Ovary (tissue), 9 donors: ENCODE data around the gene C1orf122. TPM values are rescaled to one million over a fixed set of nuclear protein-coding genes. Genes with fewer than 3 reads are reported as not detected.
A peak's percentile ranks its signal among the peaks of the same experiment; 100 is the strongest.

Source experiments
- DNase-seq, 5 donors: peaks; one replicate each; pipeline ENCODE4 v3.0.0-alpha.2; 2019 to 2020
- H3K27ac ChIP-seq, 2 donors: fragments of 200-600 bp; one replicate each; pipeline versions ENCODE4 v1.5.1 to v1.8.0; 2019 to 2022
- H3K27me3 ChIP-seq: fragments of 200-600 bp; one replicate; pipeline ENCODE4 v1.8.0; 2022
- H3K36me3 ChIP-seq: fragments of 200-600 bp; sonication (generic); one replicate; pipeline ENCODE4 v1.5.1; 2019
- H3K4me1 ChIP-seq: one replicate; pipeline ENCODE4 v1.8.1; 2013; ENCODE audit warnings: mild to moderate bottlenecking, moderate library complexity; ENCODE audit not compliant: insufficient read depth
- H3K4me3 ChIP-seq: fragments of 200-600 bp; sonication (generic); one replicate; pipeline ENCODE4 v1.5.1; 2017
- H3K9me3 ChIP-seq, 2 donors: fragments of 200-600 bp in 1 of 2; sonication (generic) in 1 of 2; one replicate each; pipeline versions ENCODE4 v1.5.1 to v1.8.1; 2013 to 2019; ENCODE audit warnings: mild to moderate bottlenecking in 1 of 2, moderate library complexity in 1 of 2
- CTCF ChIP-seq, 3 donors: fragments of 450-650 bp in 2 of 3; fragments of 200-600 bp in 1 of 3; IDR thresholded peaks; one replicate each; pipeline versions ENCODE4 v1.5.1 to v1.8.0; 2016 to 2022; ENCODE audit warnings: antibody characterized with exemption in 3 of 3, mild to moderate bottlenecking in 1 of 3
- EP300 ChIP-seq: sonication (generic); formaldehyde crosslinking; IDR thresholded peaks from one replicate; pipeline ENCODE4 v1.6.1; 2017; ENCODE audit warnings: antibody characterized with exemption
- POLR2A ChIP-seq: fragments of 450-650 bp; IDR thresholded peaks from one replicate; pipeline ENCODE4 v1.6.1; 2017; ENCODE audit warnings: antibody characterized with exemption, mild to moderate bottlenecking, moderate library complexity
- WGBS, 3 donors: extraction: QIAGEN DNeasy Blood & Tissue Kit in 1 of 3; methylation state at CpG; one replicate each; pipeline versions ENCODE4 v1.1.5 to v1.1.7; 2013 to 2017; 5-methylcytosine and 5-hydroxymethylcytosine counted together
- intact Hi-C, 4 donors: fragments of 100-400 bp; cut with DNase I; formaldehyde crosslinking; loops; one replicate each; pipeline versions ENCODE4 v1.11.0 to v1.15.1; 2022 to 2023
- polyA plus RNA-seq, 2 donors: library from polyadenylated mRNA; stranded (reverse); fragments of 200-250 nt in 1 of 2; fragments of 350-450 nt in 1 of 2; fragmentation: Illumina TruSeq in 1 of 2; extraction: RNeasy Lipid Tissue Mini Kit (QIAGEN cat#74804) in 1 of 2; gene quantifications; one replicate each; pipeline ENCODE4 v1.2.3, GENCODE V29; 2013 to 2014
- total RNA-seq, 7 donors: library from RNA; depleted of rRNA in 2 of 7; stranded (reverse); fragments of >200 nt in 2 of 7; fragmentation: NEBNext Ultra II Directional in 3 of 7; extraction: Animal tissue kit (Norgen Biotek cat#: 25700) in 3 of 7; gene quantifications; one replicate each; pipeline versions ENCODE4 v1.1.0 to v1.2.4, GENCODE V29; 2016 to 2023
- donor health status: DM: no; HTN: no; CAD: no; lungs with moderate emphysema.
- donor health status: DM: no; HTN: no; CAD: no.
- donor health status: Bipolar disorder and iron deficiency.
- donor health status: DM: yes; HTN: yes; CAD: no.
- donor health status: DM: no; HTN: no; CAD: no.
- donor health status: DM: yes; HTN: yes; CAD: no.

Gene C1orf122
- total and polyA plus RNA-seq, 9 donors: 10.3 to 56.2 (median 31.9) TPM

DNA sequence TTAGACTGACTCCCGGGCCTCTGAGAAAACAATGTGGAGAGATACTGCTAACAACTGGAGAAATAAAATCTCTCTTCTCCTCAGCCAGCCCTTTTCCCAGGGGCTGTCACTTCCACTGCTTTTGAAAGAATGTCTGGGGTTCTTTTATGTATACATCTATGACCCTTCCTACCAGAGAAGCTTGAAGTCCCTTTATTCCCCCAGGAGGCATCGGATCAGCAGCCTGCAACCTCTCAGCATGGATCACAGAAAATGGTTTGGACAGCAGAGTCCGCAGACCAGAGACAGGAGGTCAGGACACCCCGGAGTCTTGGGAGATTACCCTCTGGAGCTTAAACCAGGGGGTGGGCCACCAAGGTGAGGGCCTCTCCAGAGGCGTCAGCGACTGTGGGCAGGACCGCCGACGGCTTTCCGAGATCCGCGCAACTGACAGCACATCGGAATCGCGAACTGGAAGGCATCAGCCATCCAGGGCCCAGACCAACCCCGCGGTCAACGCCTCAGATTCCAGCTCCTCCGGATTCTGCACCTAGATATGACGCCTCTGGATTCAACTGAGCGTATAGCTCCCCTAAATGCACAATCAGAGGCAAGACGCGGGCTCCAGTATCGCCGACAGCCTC is 43.7 kb upstream of the C1orf122 start:
- no peak for TF ChIP-seq EP300
- no peak for TF ChIP-seq CTCF (IDR thresholded peaks at IDR 0.05)
- no peak for TF ChIP-seq POLR2A
- Histone ChIP-seq H3K4me1 (no peaks in the 10 kb centered on the region), H3K4me3 (no peak overlapping the region), H3K27ac (no peak overlapping the region), H3K9me3 (no peaks in the 10 kb centered on the region), H3K36me3 (no peaks in the 10 kb centered on the region), H3K27me3 (no peaks in the 10 kb centered on the region)
- 19 to 23% (median 19%) methylated on average over 25 of the region's 25 CpGs for WGBS, 3 donors
- intact Hi-C loops: no loop called here
- DNase-seq: no peak

GRCh38 chr1:37764414-37764825 is 43.2 kb upstream of the C1orf122 start:
- peak in 3 of 5 donors; percentile 33 to 58 (median 39) for DNase-seq
- no peak for TF ChIP-seq CTCF (IDR thresholded peaks at IDR 0.05)
- no peak for TF ChIP-seq EP300
- no peak for TF ChIP-seq POLR2A
- Histone ChIP-seq H3K4me3 (no peak overlapping the region), H3K27ac (no peak overlapping the region), H3K4me1 (no peaks in the 10 kb centered on the region), H3K27me3 (no peaks in the 10 kb centered on the region), H3K9me3 (no peaks in the 10 kb centered on the region), H3K36me3 (no peaks in the 10 kb centered on the region)
- WGBS, 3 donors: 2 to 3% (median 3%) methylated on average over 29 of the region's 29 CpGs
- intact Hi-C loops: no loop called here

DNA sequence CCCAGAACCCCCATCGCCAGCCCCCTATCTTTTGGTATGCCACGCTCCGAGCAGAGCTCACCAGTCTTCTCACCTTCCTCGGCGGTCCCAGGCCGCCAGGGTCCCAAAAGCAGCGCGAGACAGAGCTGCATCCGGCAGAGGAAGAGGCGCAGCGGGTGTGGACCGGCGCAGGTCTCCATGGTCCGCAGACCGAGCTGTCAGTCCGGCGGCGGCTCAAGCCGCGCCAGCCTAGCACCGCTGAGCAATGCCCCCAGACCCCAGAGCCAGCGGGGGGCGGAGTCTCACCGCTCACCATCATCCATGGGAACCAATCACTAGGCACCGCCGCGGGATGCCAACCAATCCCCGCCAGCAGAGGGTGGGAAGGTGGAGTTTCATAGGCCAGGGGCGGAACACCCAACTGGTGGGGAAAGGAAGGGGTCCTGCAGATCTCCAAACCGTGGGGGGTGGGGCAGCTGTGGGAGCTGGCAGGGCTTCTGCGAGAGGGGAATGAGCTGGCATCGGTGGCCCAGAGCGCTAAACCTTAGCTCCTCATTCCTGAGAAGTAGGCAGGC is 42.6 kb upstream of the C1orf122 start, which contains the start of gene EPHA10:
TSS of gene EPHA10 (minus strand) at position 233 of the 554 bp plus-strand sequence. CDS start at position 179, 54 bp downstream.
- no peaks in the 10 kb centered on the region for H3K9me3 ChIP-seq
- no peak for DNase-seq
- H3K27me3 ChIP-seq: no peaks in the 10 kb centered on the region
- TF ChIP-seq CTCF (IDR thresholded peaks at IDR 0.05) (no peak), EP300 (no peak), POLR2A (no peak)
- intact Hi-C loops: no loop called here
- no peak within 1 kb of the TSS for H3K4me3 ChIP-seq
- H3K27ac ChIP-seq: no peak within 1 kb of the TSS
- WGBS, 3 donors: 1 to 4% (median 1%) methylated on average over 33 of the region's 33 CpGs
- no peaks in the 10 kb centered on the region for H3K4me1 ChIP-seq
- no peaks in the 10 kb centered on the region for H3K36me3 ChIP-seq

- H3K27me3 ChIP-seq: no peaks in the 10 kb centered on the region
- H3K9me3 ChIP-seq: no peaks in the 10 kb centered on the region
- no peak overlapping the region for H3K4me3 ChIP-seq
- H3K4me1 ChIP-seq: no peaks in the 10 kb centered on the region
- no peaks in the 10 kb centered on the region for H3K36me3 ChIP-seq
- 4 to 8% (median 7%) methylated on average over 27 of the region's 27 CpGs for WGBS, 3 donors
- no peak for TF ChIP-seq POLR2A
- TF ChIP-seq CTCF (IDR thresholded peaks at IDR 0.05): no peak
- no peak for TF ChIP-seq EP300
- intact Hi-C loops: no loop called here
- H3K27ac ChIP-seq: no peak overlapping the region
- DNase-seq: no peak
Measured at GRCh38 chr1:37765916-37766664, 41.5 kb upstream of the C1orf122 start.
